GM12801 (cell line): ENCODE results near the gene RBM38.

Experiments
- TF ChIP-seq, protein P1 (sequence below): IDR thresholded peaks from one replicate; pipeline ENCODE4 v1.5.1; 2011; ENCODE audit warnings: control low read depth; ENCODE audit not compliant: insufficient read length; ENCODE audit errors: extremely low read depth

The RBM38 gene

DNA sequence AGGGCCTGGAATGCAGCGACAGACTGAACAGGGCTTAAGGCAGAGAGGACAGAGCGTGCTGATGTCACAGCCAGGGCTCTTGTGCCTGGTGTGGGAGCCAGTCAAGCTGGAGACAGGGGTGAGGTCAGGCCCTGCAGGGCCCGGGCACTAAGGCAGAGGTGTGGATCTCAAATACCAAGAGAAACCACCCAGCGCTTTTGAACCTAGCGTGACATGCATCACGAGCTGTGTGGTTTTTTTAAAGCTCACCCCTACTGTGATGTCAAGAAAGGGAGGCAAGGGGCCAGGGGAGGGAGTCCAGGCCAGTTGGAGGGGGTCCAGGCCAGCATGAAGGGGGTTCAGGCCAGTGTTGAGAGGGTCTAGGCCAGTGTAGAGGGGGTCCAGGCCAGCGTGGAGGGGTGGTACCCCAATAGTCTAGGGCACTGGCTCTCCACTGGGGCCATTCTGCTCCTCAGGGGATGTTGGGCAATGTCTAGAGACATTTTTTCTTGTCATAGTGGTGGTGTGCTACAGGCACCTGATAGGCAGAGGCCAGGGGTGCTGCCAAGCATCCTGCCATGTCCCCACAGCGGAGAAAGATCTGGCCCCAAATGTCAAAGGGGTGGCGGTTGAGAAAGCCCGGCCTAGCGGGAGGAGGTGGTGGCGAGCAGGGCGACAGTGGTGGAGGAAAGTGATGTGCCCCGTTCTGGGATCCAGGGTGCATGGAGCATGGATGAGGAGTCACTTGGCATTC is 42.6 kb downstream of the RBM38 start:
- TF ChIP-seq, protein P1, sequence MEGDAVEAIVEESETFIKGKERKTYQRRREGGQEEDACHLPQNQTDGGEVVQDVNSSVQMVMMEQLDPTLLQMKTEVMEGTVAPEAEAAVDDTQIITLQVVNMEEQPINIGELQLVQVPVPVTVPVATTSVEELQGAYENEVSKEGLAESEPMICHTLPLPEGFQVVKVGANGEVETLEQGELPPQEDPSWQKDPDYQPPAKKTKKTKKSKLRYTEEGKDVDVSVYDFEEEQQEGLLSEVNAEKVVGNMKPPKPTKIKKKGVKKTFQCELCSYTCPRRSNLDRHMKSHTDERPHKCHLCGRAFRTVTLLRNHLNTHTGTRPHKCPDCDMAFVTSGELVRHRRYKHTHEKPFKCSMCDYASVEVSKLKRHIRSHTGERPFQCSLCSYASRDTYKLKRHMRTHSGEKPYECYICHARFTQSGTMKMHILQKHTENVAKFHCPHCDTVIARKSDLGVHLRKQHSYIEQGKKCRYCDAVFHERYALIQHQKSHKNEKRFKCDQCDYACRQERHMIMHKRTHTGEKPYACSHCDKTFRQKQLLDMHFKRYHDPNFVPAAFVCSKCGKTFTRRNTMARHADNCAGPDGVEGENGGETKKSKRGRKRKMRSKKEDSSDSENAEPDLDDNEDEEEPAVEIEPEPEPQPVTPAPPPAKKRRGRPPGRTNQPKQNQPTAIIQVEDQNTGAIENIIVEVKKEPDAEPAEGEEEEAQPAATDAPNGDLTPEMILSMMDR = no peak

DNA sequence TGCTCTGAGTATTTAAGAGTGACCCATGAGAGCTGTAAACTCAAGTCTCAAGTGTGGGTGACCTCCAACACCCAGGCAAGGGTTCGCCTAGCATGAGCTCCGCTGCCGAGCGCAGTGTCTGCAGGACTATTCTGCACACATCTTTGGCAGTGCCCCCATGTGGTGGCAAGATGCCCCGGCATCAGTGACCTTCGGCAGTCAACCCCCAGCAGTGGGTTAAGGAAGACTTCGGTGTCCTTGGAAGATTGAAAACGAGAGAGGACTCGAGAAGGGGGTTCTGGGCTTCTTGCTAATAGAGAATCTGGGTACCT is 43.1 kb downstream of the RBM38 start:
- TF ChIP-seq, protein P1 = no peak

DNA sequence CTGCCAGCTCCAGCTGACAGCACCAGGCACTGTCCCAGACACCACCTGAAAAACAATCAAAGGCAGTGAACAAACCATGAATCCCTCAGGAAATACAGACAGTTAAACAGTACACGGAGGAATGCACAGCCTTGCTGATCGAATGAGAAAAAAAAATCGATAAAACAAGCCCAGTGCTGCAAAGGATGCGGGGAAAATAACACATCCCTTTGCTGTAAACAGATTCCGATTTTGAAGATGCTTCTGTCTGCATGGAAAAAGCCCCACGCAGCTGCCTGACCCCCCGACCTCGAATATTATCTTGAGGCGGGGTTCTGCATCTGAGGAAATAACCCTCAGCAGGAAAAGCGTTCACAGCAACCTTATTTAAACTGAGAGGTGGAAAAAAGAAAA is 43.9 kb downstream of the RBM38 start:
- TF ChIP-seq, protein P1 = no peak

DNA sequence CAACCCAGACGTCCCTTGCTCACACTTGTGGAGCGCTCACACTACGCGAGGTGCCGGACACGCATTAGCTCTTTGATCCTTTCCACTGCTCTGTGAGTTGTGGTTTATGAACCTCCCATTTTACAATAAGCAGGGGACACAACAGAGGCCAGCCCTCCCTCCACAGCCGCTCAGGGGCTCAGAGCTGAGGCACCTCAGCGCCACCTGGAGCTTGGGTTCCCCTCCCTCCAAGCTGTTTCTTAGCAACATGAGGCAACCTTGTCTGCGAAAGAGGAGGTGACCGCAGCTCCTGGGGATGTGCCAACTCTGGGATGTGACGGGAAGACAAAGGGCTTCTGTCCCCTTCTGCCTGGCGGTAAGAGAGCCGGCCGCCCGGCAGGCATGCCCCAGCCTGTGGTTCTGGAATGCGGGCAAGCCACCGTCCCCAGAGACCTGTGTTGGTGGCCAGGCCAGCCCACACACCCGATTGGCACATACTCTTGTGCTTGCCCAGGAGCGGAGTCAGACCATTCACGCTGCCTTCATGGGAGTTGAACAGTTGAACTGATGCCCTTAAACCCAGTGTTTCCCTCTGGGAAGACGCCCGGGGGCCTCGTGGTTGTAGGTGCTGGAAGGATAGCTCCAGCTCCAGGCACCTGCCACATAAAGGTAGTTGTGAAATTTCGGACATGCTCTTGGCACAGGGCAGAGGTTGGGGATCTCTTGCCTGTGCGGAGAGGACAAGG is 44.5 kb downstream of the RBM38 start:
- TF ChIP-seq, protein P1 = no peak

DNA sequence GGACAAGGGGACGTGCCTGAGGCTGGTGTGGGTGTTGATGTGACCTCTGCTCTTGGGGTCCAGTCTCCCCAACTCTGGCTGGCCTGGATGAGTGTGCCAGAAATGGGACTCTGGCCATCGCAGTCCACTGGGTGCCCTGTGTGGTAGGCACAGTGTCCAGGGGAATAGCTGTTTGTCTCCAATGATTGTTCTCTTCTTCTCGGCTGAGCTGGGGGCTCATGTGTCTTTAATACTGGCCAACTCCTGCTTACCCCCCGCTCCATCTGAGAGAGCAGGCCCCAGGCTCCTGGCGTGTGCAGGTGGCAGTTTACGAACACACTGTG is 45.0 kb downstream of the RBM38 start:
- TF ChIP-seq, protein P1 = no peak

DNA sequence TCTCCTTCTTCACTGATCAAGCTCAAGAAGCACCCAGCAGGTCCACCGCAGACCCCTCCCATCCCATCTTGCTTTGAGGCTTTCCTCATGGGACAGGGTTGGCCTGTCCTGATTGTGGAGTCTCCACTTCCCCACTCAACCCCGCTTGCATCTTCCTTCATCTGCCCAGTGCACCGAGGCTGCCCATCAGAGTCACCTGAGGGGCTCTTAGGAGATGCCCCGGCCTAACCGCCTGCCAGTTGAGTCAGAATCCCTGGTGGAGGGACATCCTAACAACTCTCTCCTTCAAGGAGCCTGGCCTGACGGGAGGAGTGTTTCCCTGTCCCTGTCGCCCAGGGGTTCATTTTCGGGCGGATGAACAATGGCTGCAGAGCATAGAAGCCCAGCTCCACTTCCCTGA is 46.1 kb downstream of the RBM38 start:
- TF ChIP-seq, protein P1 = no peak

DNA sequence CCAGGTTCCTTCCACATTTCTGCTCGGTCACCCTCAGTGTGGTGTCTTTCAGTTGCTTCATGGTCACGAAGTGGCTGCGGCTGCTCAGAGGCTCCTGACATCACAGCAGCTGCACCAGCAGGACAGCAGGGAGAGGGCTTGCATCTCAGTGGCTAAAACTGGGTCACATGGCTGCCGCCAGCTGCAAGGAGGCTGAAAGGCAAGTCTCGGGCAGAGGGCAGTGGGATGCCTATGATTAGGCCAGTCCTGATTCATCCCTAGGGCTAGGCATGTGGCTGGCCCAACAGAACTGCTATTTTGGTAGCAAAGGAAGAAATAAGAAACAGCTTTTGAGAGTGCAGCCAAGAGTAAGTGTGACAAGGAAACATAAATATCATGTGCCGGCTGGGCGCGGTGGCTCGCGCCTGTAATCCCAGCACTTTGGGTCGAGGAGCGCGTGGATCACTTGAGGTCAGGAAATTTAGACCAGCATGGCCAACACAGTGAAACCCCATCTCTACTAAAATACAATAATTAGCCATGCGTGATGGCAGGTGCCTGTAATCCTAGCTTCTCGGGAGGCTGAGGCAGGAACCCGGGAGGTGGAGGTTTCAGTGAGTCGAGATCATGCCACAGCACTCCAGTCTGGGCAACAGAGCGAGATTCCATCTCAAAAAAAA is 46.6 kb downstream of the RBM38 start:
- TF ChIP-seq, protein P1 = no peak
